GM21367 (cell line): ENCODE data around the gene CDH23.

Experiments used
- ATAC-seq: cut with Tn5 transposase; IDR thresholded peaks from one replicate; pipeline ENCODE4 v1.9.1; 2021; ENCODE audit not compliant: unreplicated experiment

CDH23 gene

DNA sequence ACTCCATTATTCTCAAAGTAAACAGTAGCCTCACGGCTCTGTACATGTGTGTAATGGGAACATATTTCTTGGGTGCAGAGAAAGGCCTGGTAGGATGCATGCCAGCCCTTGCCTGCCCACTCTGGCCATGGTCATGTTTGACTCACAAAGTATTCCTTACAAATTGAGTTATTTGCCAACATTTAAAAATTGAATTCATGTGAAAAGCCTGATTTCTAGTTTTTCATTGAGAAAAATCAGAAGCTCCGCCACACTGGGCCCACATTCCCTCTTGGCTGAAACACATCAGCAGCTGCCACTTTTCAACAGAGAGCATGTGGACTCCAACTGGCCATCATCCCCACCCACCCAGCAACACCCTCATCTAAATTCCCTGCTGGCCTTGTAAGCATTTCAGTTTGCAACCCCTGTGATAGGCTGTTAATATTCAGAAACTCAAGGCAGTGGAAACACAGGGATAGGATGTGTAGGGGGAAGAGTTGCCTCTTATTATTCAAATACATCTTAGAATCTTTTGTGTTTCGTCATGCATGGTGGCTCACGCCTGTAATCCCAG is 40.9 kb downstream of the CDH23 start:
- no peak for ATAC-seq

DNA sequence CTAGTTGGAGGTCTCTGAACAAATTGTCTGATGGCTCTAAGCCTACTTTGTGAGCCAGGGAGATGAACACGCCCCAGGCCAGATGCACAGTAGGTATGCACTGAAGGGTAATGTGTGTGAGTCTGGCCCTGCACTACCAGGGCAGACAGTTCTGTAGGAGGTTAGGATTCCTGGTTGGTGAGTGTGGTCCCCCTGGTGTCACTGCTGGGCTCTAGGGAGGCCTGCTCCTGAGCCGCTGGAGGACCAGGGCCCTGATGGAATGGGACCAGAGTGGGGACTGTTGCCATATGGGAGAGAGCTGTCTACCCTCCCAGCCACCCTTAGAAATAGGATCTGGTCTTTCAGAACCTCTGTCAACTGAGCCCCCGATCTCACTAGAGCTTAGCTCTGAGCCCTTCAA is 42.0 kb downstream of the CDH23 start:
- no peak for ATAC-seq

DNA sequence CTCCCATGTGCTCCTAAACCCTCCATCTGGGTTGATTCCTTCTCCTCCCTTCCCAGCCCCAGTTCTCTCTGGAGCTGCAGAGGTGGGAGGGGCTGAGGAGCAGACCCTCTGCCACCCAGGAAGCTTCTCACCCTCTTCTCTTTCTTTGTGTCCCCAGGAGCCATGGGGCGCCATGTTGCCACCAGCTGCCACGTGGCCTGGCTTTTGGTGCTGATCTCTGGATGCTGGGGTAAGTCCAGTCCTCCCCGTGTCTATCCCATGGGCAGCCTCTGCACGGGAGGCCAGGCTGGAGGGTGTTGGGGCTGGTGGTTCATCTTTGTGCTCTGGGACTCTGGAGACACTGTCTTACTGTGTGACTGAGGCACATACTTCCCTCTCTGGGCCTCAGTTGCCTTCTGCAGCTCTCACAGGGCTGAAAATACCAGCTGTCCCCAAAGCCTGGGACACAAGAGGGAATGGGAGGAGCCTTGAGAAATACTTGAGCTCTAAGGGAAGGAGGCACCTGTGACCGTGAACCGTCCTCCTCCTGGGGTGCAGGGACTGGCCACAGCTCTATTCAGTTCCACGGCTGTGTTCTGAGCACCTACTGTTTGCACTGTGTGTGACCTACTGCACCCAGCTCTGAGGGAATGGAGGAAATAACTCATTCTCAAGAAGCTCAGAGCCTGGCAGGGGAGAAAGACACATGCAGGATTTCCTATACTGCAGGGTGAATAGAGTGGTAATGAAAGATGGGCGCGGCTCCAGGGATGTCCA is 43.1 kb downstream of the CDH23 start:
- no peak for ATAC-seq

DNA sequence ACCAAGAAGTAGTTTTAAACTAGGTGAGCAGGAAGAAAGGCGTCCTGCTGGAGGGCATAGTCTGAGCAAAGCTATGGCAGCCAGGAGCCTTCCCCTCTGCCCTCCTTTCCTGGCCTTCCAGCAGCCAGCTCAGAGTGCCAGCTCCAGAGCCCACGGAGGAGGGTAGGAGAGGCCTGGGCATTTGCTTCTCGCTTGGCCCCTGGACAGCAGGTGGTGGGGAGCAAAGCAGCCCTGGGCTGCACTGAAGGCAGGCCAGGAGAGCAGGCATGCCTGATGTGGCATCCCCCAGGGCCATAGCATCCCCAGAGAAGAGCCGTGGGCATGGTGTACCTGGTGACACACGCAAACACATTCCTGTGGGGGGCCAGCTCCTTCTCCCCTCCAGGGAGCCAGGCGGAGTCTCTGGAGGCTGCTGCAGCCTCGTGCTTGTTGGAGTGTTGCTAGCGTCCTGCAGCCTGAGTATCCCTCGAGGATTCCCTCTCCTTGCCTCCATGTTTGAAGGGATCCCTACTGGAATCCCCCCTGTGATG is 43.9 kb downstream of the CDH23 start:
- ATAC-seq: no peak

DNA sequence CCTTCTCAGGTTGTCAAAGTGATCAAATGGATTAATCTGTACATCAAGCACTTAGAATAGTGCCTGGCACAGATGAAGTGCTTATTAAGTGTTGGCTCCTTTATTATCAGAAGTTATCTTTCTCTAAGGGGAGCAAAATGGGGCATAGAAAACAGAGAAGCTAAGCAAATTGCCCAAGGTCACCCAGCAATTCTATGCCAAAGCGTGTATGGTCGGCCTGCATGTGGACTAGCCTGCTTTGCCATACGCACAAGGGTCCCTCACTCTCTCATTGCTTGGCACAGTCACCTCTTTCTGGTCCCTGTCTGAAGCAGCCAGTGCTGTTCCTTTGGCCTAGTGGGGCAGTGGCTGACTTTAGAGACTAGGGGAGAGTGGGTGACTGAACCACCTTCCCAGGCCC is 45.3 kb downstream of the CDH23 start:
- ATAC-seq: no peak

DNA sequence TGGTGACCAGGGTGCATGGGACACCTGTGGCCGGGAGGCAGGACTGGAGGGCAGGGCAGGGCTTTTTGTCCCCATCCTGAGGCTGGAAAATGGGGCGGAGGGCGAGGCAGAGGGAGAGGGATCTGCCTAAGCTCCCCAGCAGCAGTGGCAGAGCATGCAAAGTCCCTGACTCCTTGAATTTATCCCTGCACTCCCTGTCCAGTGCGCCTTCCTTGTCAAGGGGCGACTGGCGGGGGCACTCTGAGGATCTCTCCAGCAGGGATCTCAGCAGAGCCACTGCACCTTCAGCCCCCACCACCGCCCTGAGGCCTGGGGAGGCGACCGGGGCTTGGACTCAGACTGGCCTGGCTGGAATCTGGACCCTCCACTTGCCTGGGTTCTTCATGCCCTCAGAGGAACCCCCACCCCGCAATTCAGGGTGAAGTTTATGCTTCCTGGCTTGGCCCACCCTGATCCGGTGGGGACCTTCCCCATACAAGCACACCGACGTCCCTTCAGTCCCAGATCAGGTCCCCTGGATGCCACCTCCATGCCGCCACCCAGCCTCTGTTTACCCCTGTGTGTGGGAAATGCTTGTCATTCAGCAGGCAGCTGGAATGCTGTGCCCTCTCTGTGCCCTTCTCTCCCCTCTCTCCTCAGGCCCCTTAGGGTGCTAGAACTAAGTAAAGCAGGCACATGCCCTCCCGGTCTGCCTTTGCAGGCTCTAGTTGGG is 46.3 kb downstream of the CDH23 start:
- ATAC-seq: no peak

DNA sequence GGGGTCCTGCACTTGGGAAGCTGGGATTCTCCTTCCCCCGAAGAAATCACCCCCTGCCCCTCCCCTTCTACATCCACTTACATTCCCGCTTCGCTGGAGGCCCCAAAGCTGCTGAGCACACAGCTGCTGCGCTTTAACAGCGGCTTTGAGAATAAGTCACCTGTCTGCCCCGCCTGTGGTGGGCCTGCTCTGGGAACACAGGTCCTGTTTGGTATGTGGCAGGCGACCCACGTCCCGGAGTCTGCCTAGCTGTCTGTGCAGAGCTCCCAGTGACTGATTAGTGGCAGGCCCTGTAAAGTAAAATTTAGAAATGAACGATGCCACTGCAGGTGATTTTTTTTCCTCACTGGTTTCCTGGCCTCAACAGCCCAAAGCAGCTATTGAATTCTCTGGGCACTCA is 47.0 kb downstream of the CDH23 start:
- no peak for ATAC-seq

DNA sequence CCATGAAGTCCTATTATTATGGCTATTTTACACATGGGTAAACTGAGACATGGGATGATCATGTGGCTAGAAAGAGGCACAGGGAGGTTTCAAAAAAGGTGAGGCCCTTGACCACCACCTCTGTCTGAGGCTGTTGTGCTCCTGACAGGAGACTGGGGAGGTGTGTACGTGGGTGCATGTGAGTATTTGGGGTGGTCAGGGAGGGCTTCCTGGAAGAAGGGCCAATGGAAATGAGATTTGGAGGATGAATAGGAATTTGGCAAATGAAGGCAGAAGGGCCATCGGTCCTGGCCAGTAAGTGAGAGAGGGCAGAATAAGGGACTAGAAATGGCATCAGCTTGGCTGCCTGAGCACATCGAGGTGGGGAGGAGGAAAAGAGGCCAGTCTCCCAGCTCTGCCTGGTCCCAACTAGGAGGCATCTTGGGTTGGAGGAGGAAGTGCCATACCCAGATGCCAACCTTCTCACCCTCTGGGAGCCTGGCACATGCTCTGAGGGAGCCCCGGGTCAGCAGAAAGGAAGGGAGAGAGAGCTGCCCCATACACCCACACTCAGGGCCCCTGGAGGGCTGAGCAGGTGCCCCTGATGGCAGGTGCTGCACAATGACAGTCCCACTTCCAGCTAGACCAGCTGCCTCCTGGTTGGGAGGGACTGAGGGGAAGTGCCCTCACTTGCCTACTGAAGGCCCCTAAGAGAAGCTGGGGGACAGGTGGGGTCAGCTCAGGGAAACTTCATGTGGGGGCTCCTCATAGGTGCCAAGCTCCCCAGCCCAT is 47.7 kb downstream of the CDH23 start:
- no peak for ATAC-seq

DNA sequence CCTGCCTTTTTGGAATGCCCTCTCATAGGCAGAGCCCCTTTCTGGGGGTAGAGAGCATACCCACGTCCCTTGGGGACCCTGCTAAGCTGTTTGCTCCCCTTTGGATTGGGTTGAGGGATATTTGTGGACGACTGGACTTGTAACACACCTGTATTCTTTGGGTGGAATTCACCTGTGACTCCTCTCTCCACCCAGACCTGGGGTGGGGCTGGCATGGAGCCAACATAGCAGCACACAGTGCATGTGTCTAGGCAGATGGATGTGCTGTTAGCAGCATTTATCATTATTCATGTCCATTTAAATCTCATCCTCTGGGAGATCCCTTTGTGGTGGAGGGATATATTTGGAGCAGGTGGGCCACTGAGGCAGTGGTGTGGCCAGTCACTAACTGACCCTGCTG is 51.0 kb downstream of the CDH23 start:
- no peak for ATAC-seq

DNA sequence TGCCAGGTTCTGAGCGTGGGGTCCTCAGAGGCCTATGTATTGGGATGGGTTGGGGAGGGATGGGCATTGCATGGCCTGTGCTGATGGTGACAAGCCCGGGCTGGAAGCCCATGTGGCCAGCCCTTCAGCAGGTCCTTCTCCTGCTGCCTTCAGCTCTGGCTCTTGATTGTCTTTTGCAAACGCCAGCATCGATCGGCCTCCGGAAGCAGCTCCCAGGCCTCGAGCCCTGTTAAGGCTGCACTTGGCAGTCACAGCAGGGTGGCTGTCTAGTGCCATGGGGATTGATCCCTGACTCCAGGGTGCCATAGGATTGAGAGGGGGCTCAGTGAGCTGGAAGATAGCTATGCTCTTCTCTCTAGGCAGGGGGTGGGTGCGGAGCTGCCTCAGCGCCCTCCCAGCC is 51.4 kb downstream of the CDH23 start:
- no peak for ATAC-seq

DNA sequence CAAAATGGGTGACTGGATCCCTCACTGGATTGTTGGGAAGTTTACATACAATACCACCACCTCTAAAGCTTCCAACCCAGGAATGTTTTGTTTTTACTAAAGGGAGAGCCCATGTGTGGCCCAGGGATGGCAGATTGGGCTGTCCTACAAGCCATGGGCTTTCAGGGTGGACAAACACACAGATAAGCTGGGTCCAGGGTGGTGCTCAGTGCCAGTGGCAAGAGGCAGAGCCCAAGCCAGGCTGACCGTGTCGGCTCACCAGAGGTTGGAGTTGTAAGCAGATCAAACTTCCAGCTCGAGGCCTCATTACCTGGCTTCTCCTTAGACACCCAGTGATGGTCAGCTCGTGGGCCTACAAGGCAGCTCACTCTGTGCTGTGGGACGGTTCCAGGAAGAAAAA is 52.3 kb downstream of the CDH23 start:
- no peak for ATAC-seq

DNA sequence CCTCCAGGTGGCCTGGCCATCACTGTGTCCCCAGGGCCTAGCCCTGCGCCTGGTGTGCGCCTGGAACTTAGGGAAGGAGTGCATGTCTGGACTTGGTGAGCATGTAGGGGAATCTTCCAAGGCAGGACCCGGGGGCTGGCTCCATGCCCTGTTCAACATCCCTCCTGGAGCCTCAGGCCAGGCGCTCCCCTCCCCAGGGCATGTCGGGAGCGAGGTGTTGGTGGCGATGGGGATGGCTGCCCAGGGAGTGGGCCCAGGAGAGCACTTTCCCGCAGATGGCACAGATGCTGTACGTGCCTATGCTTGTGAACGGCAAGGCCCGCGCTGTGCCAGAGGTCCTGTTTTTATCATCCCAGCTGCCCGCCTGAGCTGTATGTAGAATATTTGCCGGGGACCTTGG is 55.0 kb downstream of the CDH23 start:
- no peak for ATAC-seq

DNA sequence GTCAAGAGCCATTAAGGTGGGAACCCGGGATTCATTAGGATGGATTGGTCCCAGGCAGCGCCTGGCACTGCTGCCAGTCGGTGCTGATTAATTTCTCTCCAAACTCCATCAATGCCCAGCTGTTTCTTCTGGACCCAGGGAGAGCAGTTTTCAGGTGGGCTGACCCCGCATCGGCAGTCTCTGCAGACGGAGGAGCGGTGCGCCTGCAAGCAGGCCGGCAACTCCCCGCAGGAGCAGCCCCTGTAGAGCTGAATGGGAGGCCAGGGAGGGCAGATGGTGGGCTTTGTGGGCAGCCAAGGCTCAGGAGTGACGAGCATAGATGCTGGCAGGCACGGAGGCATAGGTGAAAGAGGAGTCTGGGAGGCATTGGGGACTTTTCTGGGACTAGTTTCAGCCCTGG is 56.5 kb downstream of the CDH23 start:
- ATAC-seq: no peak

DNA sequence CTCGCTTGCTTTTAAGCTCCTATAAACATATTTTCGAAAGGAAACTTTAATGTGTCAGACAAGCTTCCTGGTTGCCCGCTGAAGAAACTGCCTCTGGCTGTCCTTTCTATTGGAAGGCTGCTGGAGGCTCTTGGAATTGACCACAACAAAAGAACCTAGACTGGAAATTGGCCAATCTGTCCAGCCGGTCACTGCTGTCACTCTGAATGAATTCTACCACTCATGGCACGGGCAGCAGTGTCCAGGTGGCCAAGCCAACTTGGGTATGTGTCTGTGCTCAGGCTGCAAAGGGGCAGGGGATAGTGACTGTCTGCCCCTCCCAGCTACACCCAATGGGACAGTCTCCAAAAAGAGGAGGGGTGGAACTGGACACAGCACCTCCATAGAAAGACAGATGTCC is 57.6 kb downstream of the CDH23 start:
- ATAC-seq: no peak

DNA sequence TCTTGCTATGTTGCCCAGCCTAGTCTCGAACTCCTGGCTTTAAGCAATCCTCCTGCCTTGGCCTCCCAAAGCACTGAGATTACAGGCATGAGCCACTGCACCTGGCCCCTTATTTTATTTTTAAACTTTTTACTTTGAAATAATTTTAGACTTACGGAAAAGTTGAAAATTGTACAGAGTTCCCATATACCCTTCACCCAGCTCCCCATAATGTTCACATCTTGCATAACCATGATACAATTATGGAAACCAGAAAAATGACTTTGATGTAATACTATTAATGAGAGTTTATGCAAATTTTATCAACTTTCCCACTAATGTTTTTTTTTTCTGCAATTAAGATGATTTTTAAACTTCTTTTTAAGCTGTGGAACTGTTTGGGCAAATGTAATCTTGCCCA is 58.3 kb downstream of the CDH23 start:
- no peak for ATAC-seq

DNA sequence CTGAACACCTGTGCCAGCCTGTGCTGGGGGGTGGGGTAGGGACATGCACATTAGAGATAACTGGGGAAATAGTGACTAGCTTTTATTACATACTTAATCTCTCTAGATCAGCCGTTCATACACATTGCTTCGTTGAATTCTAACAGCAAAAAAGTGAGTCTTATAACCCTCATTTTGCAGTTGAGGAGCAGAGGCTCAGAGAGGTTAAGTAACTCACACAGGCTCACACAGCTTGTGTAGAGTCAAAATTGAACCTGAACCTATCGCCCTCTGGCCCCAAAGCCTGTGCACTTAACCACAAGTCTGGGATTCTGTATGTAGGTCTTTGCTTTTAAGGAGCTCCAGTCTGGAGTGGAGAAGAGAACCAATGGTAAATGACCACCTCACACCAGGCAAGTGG is 59.9 kb downstream of the CDH23 start:
- no peak for ATAC-seq

DNA sequence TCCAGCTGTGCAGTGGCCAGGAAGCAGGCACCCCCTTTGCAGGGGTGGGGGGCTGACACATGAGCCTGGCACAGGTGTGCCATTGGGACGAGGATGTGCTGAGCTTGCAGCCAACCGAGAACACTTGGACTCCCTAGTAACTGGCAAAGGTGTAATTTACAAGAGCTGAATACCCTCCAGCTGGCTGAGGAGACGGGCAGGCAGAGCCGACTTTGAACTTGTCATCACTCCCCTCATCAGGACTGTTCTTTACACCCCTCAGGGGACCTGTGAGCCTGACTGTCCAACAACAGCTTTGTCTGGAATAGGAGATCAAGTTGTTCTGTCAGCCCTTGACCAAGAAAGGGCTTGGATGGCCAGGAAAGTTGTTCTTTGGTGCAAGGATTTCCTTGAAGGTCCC is 61.2 kb downstream of the CDH23 start:
- ATAC-seq: no peak

DNA sequence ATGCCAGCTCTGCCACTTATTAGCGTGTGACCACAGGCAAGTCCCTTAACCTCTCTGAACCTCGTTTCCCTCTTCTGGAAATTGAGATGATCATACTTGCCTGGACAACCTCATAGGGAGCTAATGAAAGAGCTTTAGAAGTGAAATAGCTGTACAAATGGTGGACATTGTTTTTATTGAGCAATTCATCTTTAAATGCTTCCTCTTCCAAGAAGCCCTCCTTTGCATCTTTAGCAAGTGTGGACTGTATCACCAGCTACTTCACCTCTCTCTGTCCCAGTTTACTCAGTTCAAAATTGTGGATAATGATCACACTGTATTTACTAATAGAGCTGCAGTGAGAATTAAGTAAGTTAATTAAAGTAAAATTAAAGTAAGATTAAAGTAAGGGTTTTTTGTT is 61.7 kb downstream of the CDH23 start:
- ATAC-seq: no peak

DNA sequence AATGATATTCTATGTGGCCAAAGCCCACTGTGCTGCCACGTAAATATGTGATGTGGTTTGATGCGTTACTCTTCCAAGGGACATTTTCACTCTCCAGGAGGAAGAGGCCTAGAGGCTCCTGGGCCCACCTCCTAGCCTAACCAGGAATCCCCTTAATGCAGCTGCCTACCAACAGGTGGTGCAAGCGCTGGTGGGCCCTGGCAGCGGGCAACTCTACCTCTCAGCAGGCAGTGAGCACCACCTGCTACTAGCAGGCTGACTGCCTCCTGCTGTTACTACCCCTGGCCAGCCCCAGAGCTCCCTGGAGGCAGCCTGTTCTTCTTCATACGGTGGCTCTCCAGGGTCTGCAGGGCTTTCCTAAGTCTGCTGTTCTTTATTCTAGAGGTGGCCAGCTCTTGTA is 62.8 kb downstream of the CDH23 start:
- no peak for ATAC-seq

DNA sequence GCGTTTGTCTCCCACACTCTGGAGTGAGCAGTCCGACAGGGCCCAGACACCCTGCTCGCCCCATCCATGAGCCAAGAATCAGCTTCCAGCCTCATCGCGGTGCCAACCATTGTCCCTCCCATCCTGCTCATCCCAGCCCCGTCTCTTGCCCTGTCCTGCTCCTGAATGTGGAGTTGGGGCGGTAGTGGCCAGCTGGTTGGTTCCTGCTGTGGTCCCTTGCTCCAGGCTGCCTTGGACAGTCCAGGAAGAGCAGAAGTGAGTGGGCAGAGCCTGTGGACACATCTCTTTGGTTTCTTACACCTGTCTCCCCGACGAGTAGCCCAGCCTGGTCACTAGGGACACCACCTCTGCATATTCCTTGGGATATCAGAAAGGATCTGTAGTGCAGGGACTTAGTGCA is 63.9 kb downstream of the CDH23 start:
- no peak for ATAC-seq

DNA sequence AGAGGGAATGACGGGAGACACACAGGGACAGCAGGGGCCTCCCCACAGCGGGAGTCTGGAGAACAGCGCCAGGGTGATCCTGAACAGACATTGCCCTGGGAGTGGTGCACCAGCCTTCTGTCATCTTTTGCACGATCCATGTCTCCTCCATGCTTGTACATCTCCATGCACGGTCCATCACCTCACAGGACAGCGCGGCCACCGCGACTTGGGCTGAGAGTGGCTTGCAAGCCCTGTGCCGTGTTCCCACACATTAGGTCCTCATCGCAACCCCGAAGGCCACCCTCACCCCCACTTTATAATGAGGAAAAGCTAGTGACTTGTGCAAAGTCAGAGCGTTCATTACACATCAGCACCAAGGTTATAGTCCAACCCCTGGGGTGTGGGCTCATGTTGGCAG is 64.7 kb downstream of the CDH23 start:
- ATAC-seq: no peak
